Right atrium auricular region (tissue), 2 donors: ENCODE measurements around the gene DGCR6. TPM values are rescaled to one million over a fixed set of nuclear protein-coding genes. Genes with fewer than 3 reads are reported as not detected.
"Not testable (repeated sequence)": the region's sequence is repeated elsewhere in the genome, so short reads cannot be mapped to it uniquely, and the experiment has no call there.

Source experiments
- DNase-seq: peaks from one replicate; pipeline ENCODE4 v3.0.0-alpha.2; 2019; ENCODE audit warnings: low spot score
- H3K27ac ChIP-seq, 2 donors: fragments of 200-600 bp; sonication (generic); 1 replicate in 1 of 2; 2 replicates in 1 of 2; pipeline ENCODE4 v1.5.1; 2016 to 2019
- H3K27me3 ChIP-seq, 2 donors: fragments of 200-600 bp; sonication (generic); one replicate each; pipeline versions ENCODE4 v1.5.1 to v1.6.0; 2017 to 2019
- H3K36me3 ChIP-seq: fragments of 200-600 bp; sonication (generic); one replicate; pipeline ENCODE4 v1.5.1; 2016
- H3K4me1 ChIP-seq, 2 donors: fragments of 200-600 bp; sonication (generic); one replicate each; pipeline versions ENCODE4 v1.5.1 to v1.6.0; 2017 to 2019
- H3K4me3 ChIP-seq, 2 donors: fragments of 200-600 bp; sonication (generic); 1 replicate in 1 of 2; 2 replicates in 1 of 2; pipeline ENCODE4 v1.5.1; 2017 to 2019; ENCODE audit warnings: mild to moderate bottlenecking in 1 of 2, moderate library complexity in 1 of 2
- H3K9me3 ChIP-seq, 2 donors: fragments of 200-600 bp; sonication (generic); one replicate each; pipeline ENCODE4 v1.5.1; 2019
- CTCF ChIP-seq, 2 donors: fragments of 200-600 bp; sonication (generic); IDR thresholded peaks; one replicate each; pipeline ENCODE4 v1.5.1; 2019; ENCODE audit warnings: antibody characterized with exemption in 2 of 2
- total RNA-seq, 2 donors: library from RNA; depleted of rRNA; stranded (reverse); fragments of >200 nt; gene quantifications; one replicate each; pipeline ENCODE4 v1.1.0, GENCODE V29; 2016

Gene DGCR6
- total RNA-seq, 2 donors from 2014 or later = 2.9 to 17.5 TPM

- Histone ChIP-seq H3K27me3 (no peaks in the 10 kb centered on the region), H3K4me3 (no peak within 1 kb of the TSS), H3K36me3 (no peaks in the 10 kb centered on the region), H3K27ac (no peak within 1 kb of the TSS), H3K4me1 (no peaks in the 10 kb centered on the region), H3K9me3 (no peaks in the 10 kb centered on the region)
- DNase-seq = no peak
- no peak for TF ChIP-seq CTCF (IDR thresholded peaks at IDR 0.05)
Measured at GRCh38 chr22:18935889-18936529, 29.9 kb downstream of the DGCR6 start, which contains the start of gene PRODH. TSS of gene PRODH (minus strand) at chr22:18936293. CDS start at chr22:18936287, 6 bp downstream.

- H3K27ac ChIP-seq, DNase-seq, H3K9me3 ChIP-seq, H3K36me3 ChIP-seq, H3K4me3 ChIP-seq, H3K4me1 ChIP-seq, H3K27me3 ChIP-seq: not testable (repeated sequence)
Measured at GRCh38 chr22:18938691-18939090, 32.6 kb downstream of the DGCR6 start.

GRCh38 chr22:18947105-18947504 lies 41.0 kb downstream of the DGCR6 start:
- not testable (repeated sequence) for H3K4me3 ChIP-seq

GRCh38 chr22:18947905-18948304 lies 41.8 kb downstream of the DGCR6 start:
- H3K27ac ChIP-seq = no peak overlapping the region
- H3K4me1 ChIP-seq = no peaks in the 10 kb centered on the region
- H3K36me3 ChIP-seq = no peaks in the 10 kb centered on the region
- no peak for TF ChIP-seq CTCF (IDR thresholded peaks at IDR 0.05)
- no peak overlapping the region for H3K4me3 ChIP-seq
- no peaks in the 10 kb centered on the region for H3K27me3 ChIP-seq
- H3K9me3 ChIP-seq = no peaks in the 10 kb centered on the region
- DNase-seq = no peak

More at GRCh38 chr22:18947105-18947504, 41.0 kb downstream of the DGCR6 start:
- not testable (repeated sequence) for H3K36me3 ChIP-seq, H3K4me1 ChIP-seq, H3K27me3 ChIP-seq, H3K27ac ChIP-seq, DNase-seq, H3K9me3 ChIP-seq

- H3K4me3 ChIP-seq = no peak overlapping the region
- H3K9me3 ChIP-seq = no peaks in the 10 kb centered on the region
- H3K4me1 ChIP-seq = no peaks in the 10 kb centered on the region
- DNase-seq = no peak
- no peak for TF ChIP-seq CTCF (IDR thresholded peaks at IDR 0.05)
- H3K36me3 ChIP-seq = no peaks in the 10 kb centered on the region
- H3K27ac ChIP-seq = no peak overlapping the region
- no peaks in the 10 kb centered on the region for H3K27me3 ChIP-seq
Measured at GRCh38 chr22:18950141-18950540, 44.0 kb downstream of the DGCR6 start.

- H3K36me3 ChIP-seq = no peaks in the 10 kb centered on the region
- DNase-seq = no peak
Measured at GRCh38 chr22:18952022-18952421, 45.9 kb downstream of the DGCR6 start.

GRCh38 chr22:18953128-18953527 lies 47.0 kb downstream of the DGCR6 start:
- H3K9me3 ChIP-seq, H3K4me1 ChIP-seq, H3K4me3 ChIP-seq, H3K27me3 ChIP-seq, H3K27ac ChIP-seq, H3K36me3 ChIP-seq, DNase-seq: not testable (repeated sequence)

More at GRCh38 chr22:18952022-18952421, 45.9 kb downstream of the DGCR6 start:
- H3K27ac ChIP-seq = no peak overlapping the region
- H3K27me3 ChIP-seq = no peaks in the 10 kb centered on the region
- no peak overlapping the region for H3K4me3 ChIP-seq
- no peak for TF ChIP-seq CTCF (IDR thresholded peaks at IDR 0.05)
- no peaks in the 10 kb centered on the region for H3K9me3 ChIP-seq
- H3K4me1 ChIP-seq = no peaks in the 10 kb centered on the region
